Fibroblast of the aortic adventitia (primary cell): Measurements from ENCODE around the gene OR2L13. TPM values are rescaled to one million over a fixed set of nuclear protein-coding genes. Genes with fewer than 3 reads are reported as not detected.

Experiments used
- DNase-seq: peaks from one replicate; pipeline ENCODE4 v3.0.0-alpha.2; 2010; ENCODE audit warnings: low read depth
- H3K4me3 ChIP-seq: 2 replicates; pipeline ENCODE4 v1.5.1; 2011; ENCODE audit warnings: low read depth, mild to moderate bottlenecking, control low read depth, low read length, moderate library complexity
- small RNA-seq: library from RNA; depleted of rRNA; stranded (forward); fragments of <200 nt; gene quantifications from one replicate; pipeline ENCODE3, GENCODE V24; 2012
- total RNA-seq: library from RNA; depleted of rRNA; stranded (reverse); fragments of >200 nt; gene quantifications from 2 replicates; pipeline ENCODE4 v1.2.3, GENCODE V29; 2012; ENCODE audit warnings: low replicate concordance
- TF ChIP-seq, protein P1 (sequence below): IDR thresholded peaks from 2 replicates; pipeline ENCODE4 v1.5.1; 2011; ENCODE audit warnings: mild to moderate bottlenecking, low read length, control low read depth, inconsistent platforms; ENCODE audit not compliant: insufficient read depth

Gene OR2L13
- total RNA-seq, 1 donor, result not detected

- no peak overlapping the region for H3K4me3 ChIP-seq
- TF ChIP-seq, protein P1, sequence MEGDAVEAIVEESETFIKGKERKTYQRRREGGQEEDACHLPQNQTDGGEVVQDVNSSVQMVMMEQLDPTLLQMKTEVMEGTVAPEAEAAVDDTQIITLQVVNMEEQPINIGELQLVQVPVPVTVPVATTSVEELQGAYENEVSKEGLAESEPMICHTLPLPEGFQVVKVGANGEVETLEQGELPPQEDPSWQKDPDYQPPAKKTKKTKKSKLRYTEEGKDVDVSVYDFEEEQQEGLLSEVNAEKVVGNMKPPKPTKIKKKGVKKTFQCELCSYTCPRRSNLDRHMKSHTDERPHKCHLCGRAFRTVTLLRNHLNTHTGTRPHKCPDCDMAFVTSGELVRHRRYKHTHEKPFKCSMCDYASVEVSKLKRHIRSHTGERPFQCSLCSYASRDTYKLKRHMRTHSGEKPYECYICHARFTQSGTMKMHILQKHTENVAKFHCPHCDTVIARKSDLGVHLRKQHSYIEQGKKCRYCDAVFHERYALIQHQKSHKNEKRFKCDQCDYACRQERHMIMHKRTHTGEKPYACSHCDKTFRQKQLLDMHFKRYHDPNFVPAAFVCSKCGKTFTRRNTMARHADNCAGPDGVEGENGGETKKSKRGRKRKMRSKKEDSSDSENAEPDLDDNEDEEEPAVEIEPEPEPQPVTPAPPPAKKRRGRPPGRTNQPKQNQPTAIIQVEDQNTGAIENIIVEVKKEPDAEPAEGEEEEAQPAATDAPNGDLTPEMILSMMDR, result no peak
- DNase-seq, result no peak
These were observed 32.7 kb downstream of the OR2L13 start for GRCh38 chr1:248127653-248128052.

- H3K4me3 ChIP-seq, result no peak overlapping the region
- no peak for DNase-seq
- TF ChIP-seq, protein P1, result no peak
These were observed 41.8 kb downstream of the OR2L13 start for GRCh38 chr1:248136811-248137210.

GRCh38 chr1:248140846-248141245 lies 45.9 kb downstream of the OR2L13 start:
- no peak overlapping the region for H3K4me3 ChIP-seq
- TF ChIP-seq, protein P1, result no peak
- no peak for DNase-seq

DNA sequence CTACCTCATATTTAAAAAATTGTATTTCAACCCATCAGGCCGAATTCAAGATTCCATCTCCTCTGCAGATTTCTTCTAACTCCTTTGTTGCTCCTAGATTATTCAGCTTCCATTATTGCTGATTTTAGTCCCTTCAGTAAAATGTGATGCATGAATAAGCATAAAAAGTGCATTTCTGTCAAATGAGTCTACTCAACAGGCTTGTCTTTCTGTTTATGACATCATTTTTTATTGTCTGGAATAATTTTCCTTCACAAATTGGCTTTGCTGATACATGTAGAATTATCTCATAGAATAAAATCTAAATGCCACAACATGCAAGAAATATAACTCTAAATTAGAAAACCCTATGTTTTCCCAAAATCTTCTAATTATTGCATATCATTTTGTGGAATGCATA lies 48.3 kb downstream of the OR2L13 start:
- H3K4me3 ChIP-seq, result no peak overlapping the region
- TF ChIP-seq, protein P1, result no peak
- DNase-seq, result no peak

GRCh38 chr1:248144513-248145198 lies 49.7 kb downstream of the OR2L13 start, which contains the start of gene OR2M5:
TSS of gene OR2M5 (plus strand) at chr1:248145148. CDS start at chr1:248145148, 0 bp downstream.
- TF ChIP-seq, protein P1, result no peak
- no peak within 1 kb of the TSS for H3K4me3 ChIP-seq
- no peak for DNase-seq

Small RNA genes within 50 kb of the gene (small RNA-seq; reads per million reads assigned to genes)
- not detected for gene RF00019

Other genes starting within 250 kb of the OR2L13 start
- 0.09 and 3.0 TPM in 2 replicates for gene TRIM58, start 238.0 kb upstream of the OR2L13 start, total RNA-seq
- not detected in 2 replicates for gene OR2W3, start 199.6 kb upstream of the OR2L13 start, total RNA-seq
- not detected in 2 replicates for gene OR2T8, start 174.9 kb upstream of the OR2L13 start, total RNA-seq
- gene OR2AJ1, start 170.3 kb upstream of the OR2L13 start, total RNA-seq, result not detected in 2 replicates
- gene OR2L8, start 146.3 kb upstream of the OR2L13 start, total RNA-seq, result not detected in 2 replicates
- gene OR2AK2, start 130.0 kb upstream of the OR2L13 start, total RNA-seq, result not detected in 2 replicates
- under 0.01 TPM in 1 of 2 replicates, not detected in the other for gene OR2L5, start 81.5 kb upstream of the OR2L13 start, total RNA-seq
- gene OR2L2, start 65.1 kb upstream of the OR2L13 start, total RNA-seq, result not detected in 2 replicates
- not detected in 2 replicates for gene OR2L3, start 48.3 kb upstream of the OR2L13 start, total RNA-seq
- gene OR2M5, start 50.0 kb downstream of the OR2L13 start, total RNA-seq, result not detected in 2 replicates
- not detected in 2 replicates for gene OR2M2, start 79.6 kb downstream of the OR2L13 start, total RNA-seq
- under 0.01 TPM in 1 of 2 replicates, not detected in the other for gene OR2M3, start 102.1 kb downstream of the OR2L13 start, total RNA-seq
- not detected in 2 replicates for gene OR2M4, start 136.2 kb downstream of the OR2L13 start, total RNA-seq
- not detected in 2 replicates for gene OR2T33, start 182.8 kb downstream of the OR2L13 start, total RNA-seq
- gene OR2T12, start 208.2 kb downstream of the OR2L13 start, total RNA-seq, result not detected in 2 replicates
- gene OR2M7, start 229.4 kb downstream of the OR2L13 start, total RNA-seq, result not detected in 2 replicates